ENCODE results near the gene STEAP3.

- no peak for TF ChIP-seq CTCF (IDR thresholded peaks at IDR 0.05)
- TF ChIP-seq POLR2A (IDR thresholded peaks at IDR 0.05) = no peak
- no peak for TF ChIP-seq POLR2AphosphoS5 (IDR thresholded peaks at IDR 0.05)
- TF ChIP-seq EP300 (IDR thresholded peaks at IDR 0.05) = no peak
Measured at GRCh38 chr2:119206201-119206600, 17.4 kb upstream of the STEAP3 start.
